ENCODE data around the gene ERG. TPM values are rescaled to one million over a fixed set of nuclear protein-coding genes. Genes with fewer than 3 reads are reported as not detected.

ERG gene
- total and polyA plus RNA-seq, 2 of the 13 experiments (the other 11 are each of a cell fraction or from before 2014, with no cell fraction given) = not detected

DNA sequence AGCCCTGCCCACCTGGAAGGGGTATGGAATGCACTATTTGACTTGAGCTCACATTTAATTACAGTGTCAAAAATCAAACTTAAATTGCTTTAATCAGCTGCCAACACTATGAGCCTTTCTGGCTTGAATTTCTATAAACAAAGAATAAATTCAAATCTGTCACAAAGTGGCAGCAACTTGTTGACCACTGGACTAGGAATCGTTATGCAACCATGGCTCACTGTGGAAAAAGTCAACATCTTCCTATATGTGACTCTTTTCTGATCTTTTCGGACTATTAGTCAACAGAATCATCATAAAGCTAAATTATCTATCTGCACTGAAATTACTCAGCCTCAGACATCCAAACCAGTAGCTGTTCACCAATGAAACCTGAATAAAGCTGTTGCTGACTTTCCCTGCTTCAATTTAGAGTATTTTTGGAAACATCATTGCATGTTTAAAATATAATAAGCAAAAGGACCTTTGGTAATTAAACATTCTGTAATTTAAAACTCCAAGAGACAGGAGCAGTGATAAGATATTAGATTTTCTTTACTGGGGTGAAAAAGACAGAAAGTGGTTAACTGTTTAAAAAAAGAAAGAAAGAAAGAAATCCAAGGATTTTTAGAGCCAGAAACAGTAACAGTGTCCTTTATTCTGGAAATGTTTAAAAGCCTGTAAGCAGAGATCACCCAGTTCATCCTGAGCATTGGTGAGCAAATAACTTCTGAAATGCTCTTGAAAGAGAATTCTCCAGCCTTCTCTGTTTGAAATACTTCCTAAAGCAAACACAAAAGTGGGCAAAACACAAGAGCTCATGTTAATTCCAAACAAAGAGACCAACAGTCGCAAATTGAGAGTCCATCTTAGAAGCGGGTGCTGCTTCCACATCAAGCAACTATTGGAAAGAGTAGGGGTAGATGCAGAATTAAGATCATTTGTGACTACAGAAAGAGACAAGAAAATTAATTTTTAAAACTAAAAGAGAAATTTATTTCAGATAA, 26.2 kb upstream of the ERG start (continued):
- TF ChIP-seq, protein P1, sequence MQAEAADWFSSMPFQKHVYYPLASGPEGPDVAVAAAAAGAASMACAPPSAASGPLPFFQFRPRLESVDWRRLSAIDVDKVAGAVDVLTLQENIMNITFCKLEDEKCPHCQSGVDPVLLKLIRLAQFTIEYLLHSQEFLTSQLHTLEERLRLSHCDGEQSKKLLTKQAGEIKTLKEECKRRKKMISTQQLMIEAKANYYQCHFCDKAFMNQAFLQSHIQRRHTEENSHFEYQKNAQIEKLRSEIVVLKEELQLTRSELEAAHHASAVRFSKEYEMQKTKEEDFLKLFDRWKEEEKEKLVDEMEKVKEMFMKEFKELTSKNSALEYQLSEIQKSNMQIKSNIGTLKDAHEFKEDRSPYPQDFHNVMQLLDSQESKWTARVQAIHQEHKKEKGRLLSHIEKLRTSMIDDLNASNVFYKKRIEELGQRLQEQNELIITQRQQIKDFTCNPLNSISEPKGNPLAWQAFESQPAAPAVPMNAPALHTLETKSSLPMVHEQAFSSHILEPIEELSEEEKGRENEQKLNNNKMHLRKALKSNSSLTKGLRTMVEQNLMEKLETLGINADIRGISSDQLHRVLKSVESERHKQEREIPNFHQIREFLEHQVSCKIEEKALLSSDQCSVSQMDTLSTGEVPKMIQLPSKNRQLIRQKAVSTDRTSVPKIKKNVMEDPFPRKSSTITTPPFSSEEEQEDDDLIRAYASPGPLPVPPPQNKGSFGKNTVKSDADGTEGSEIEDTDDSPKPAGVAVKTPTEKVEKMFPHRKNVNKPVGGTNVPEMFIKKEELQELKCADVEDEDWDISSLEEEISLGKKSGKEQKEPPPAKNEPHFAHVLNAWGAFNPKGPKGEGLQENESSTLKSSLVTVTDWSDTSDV (CRISPR knock-in tag; IDR thresholded peaks at IDR 0.05) = no peak
- TF ChIP-seq ZBTB21 (CRISPR knock-in tag; IDR thresholded peaks at IDR 0.05) = no peak
- TF ChIP-seq ZNF510 (CRISPR knock-in tag; IDR thresholded peaks at IDR 0.05; ENCODE audit: low read depth) = no peak
- TF ChIP-seq HDAC2 (CRISPR knock-in tag; IDR thresholded peaks at IDR 0.05) = peak; percentile 12; the same call in 1 of the 2 replicates
- TF ChIP-seq NCOA1 (CRISPR knock-in tag; IDR thresholded peaks at IDR 0.05) = no peak
- TF ChIP-seq ZNF331 (CRISPR knock-in tag; IDR thresholded peaks at IDR 0.05) = no peak
- TF ChIP-seq NFATC3 (CRISPR knock-in tag; IDR thresholded peaks at IDR 0.05) = no peak
- TF ChIP-seq ATM (IDR thresholded peaks at IDR 0.05; ENCODE audit: borderline replicate concordance) = no peak
- TF ChIP-seq ZBTB20 (CRISPR knock-in tag; IDR thresholded peaks at IDR 0.05; ENCODE audit: borderline replicate concordance, low read depth) = peak; percentile 97; the same call in 1 of the 2 replicates
- TF ChIP-seq, protein P2, sequence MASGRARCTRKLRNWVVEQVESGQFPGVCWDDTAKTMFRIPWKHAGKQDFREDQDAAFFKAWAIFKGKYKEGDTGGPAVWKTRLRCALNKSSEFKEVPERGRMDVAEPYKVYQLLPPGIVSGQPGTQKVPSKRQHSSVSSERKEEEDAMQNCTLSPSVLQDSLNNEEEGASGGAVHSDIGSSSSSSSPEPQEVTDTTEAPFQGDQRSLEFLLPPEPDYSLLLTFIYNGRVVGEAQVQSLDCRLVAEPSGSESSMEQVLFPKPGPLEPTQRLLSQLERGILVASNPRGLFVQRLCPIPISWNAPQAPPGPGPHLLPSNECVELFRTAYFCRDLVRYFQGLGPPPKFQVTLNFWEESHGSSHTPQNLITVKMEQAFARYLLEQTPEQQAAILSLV (CRISPR knock-in tag; IDR thresholded peaks at IDR 0.05; ENCODE audit: borderline replicate concordance) = no peak
- TF ChIP-seq ZNF431 (CRISPR knock-in tag; IDR thresholded peaks at IDR 0.05; ENCODE audit: borderline replicate concordance, low read depth) = no peak
- no peak for TF ChIP-seq NR3C1 (CRISPR knock-in tag; IDR thresholded peaks at IDR 0.05)
- TF ChIP-seq ZNF329 (CRISPR knock-in tag; IDR thresholded peaks at IDR 0.05; ENCODE audit: low read depth) = no peak
- TF ChIP-seq ZNF10 (CRISPR knock-in tag; IDR thresholded peaks at IDR 0.05; ENCODE audit: borderline replicate concordance, low read depth) = no peak
- TF ChIP-seq POLR2A (IDR thresholded peaks at IDR 0.05; ENCODE audit: insufficient read depth in 1 of 2, low read depth in 2 of 2, low read length in 2 of 2) = no peak
- TF ChIP-seq IRX3 (CRISPR knock-in tag; IDR thresholded peaks at IDR 0.05; ENCODE audit: borderline replicate concordance, low read depth) = no peak
- peak; percentile 57 for TF ChIP-seq RARA (CRISPR knock-in tag; IDR thresholded peaks at IDR 0.05)
- TF ChIP-seq ZNF136 (CRISPR knock-in tag; IDR thresholded peaks at IDR 0.05; ENCODE audit: low read depth) = peak; percentile 84; the same call in 1 of the 2 replicates
- TF ChIP-seq, protein P3, sequence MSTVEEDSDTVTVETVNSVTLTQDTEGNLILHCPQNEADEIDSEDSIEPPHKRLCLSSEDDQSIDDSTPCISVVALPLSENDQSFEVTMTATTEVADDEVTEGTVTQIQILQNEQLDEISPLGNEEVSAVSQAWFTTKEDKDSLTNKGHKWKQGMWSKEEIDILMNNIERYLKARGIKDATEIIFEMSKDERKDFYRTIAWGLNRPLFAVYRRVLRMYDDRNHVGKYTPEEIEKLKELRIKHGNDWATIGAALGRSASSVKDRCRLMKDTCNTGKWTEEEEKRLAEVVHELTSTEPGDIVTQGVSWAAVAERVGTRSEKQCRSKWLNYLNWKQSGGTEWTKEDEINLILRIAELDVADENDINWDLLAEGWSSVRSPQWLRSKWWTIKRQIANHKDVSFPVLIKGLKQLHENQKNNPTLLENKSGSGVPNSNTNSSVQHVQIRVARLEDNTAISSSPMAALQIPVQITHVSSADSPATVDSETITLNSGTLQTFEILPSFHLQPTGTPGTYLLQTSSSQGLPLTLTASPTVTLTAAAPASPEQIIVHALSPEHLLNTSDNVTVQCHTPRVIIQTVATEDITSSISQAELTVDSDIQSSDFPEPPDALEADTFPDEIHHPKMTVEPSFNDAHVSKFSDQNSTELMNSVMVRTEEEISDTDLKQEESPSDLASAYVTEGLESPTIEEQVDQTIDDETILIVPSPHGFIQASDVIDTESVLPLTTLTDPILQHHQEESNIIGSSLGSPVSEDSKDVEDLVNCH (CRISPR knock-in tag; IDR thresholded peaks at IDR 0.05) = no peak
- TF ChIP-seq, protein P4, sequence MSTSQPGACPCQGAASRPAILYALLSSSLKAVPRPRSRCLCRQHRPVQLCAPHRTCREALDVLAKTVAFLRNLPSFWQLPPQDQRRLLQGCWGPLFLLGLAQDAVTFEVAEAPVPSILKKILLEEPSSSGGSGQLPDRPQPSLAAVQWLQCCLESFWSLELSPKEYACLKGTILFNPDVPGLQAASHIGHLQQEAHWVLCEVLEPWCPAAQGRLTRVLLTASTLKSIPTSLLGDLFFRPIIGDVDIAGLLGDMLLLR (CRISPR knock-in tag; IDR thresholded peaks at IDR 0.05) = no peak
- no peak for TF ChIP-seq ZNF33B (CRISPR knock-in tag; IDR thresholded peaks at IDR 0.05)
- peak; percentile 84 for TF ChIP-seq ASH2L (IDR thresholded peaks at IDR 0.05; ENCODE audit: insufficient read length, low read depth, low read length)
- TF ChIP-seq ZNF451 (CRISPR knock-in tag; IDR thresholded peaks at IDR 0.05) = no peak
- TF ChIP-seq FOXA3 (CRISPR knock-in tag; IDR thresholded peaks at IDR 0.05) = peak; percentile 88

Data from HepG2 (cell line).